Measurements from ENCODE around the gene SSX2IP.
"Not testable (repeated sequence)": the region's sequence is repeated elsewhere in the genome, so short reads cannot be mapped to it uniquely, and the experiment has no call there.

The SSX2IP gene

GRCh38 chr1:84613887-84614286 is 76.4 kb downstream of the SSX2IP start:
- H2AFZ ChIP-seq (ENCODE audit: low read depth, low read length), result no peak overlapping the region
- no peaks in the 10 kb centered on the region for H3K27me3 ChIP-seq (ENCODE audit: insufficient read depth, low read length)
- no peaks in the 10 kb centered on the region for H3K4me1 ChIP-seq (ENCODE audit: insufficient read depth, low read length)
- no peak overlapping the region for H3K4me3 ChIP-seq (ENCODE audit: low read length)
- H3K36me3 ChIP-seq (ENCODE audit: insufficient read depth, low read length), result no peaks in the 10 kb centered on the region
- H3K9me3 ChIP-seq (ENCODE audit: low read length), result peaks cover 10% of the 10 kb centered on the region

- Histone ChIP-seq H3K4me1 (ENCODE audit: insufficient read depth, low read length) (no peaks in the 10 kb centered on the region), H3K9me3 (ENCODE audit: low read length) (peaks cover 10% of the 10 kb centered on the region), H3K27me3 (ENCODE audit: insufficient read depth, low read length) (no peaks in the 10 kb centered on the region), H3K36me3 (ENCODE audit: insufficient read depth, low read length) (no peaks in the 10 kb centered on the region), H3K4me3 (ENCODE audit: low read length) (no peak overlapping the region), H2AFZ (ENCODE audit: low read depth, low read length) (no peak overlapping the region)
Observed at GRCh38 chr1:84613026-84613425, 77.2 kb downstream of the SSX2IP start.

- no peaks in the 10 kb centered on the region for H3K27me3 ChIP-seq (ENCODE audit: insufficient read depth, low read length)
- H3K4me1 ChIP-seq (ENCODE audit: insufficient read depth, low read length), result no peaks in the 10 kb centered on the region
- H2AFZ ChIP-seq (ENCODE audit: low read depth, low read length), result peak overlapping the region; percentile 85
- H3K4me3 ChIP-seq (ENCODE audit: low read length), result peak overlapping the region; percentile 17
- peaks cover 10% of the 10 kb centered on the region for H3K9me3 ChIP-seq (ENCODE audit: low read length)
- H3K36me3 ChIP-seq (ENCODE audit: insufficient read depth, low read length), result no peaks in the 10 kb centered on the region
Observed at GRCh38 chr1:84611796-84612195, 78.5 kb downstream of the SSX2IP start.

- H3K27me3 ChIP-seq (ENCODE audit: insufficient read depth, low read length), result no peaks in the 10 kb centered on the region
- H2AFZ ChIP-seq (ENCODE audit: low read depth, low read length), result no peak overlapping the region
- H3K4me3 ChIP-seq (ENCODE audit: low read length), result no peak overlapping the region
- peaks cover 9% of the 10 kb centered on the region for H3K9me3 ChIP-seq (ENCODE audit: low read length)
- H3K36me3 ChIP-seq (ENCODE audit: insufficient read depth, low read length), result no peaks in the 10 kb centered on the region
- no peaks in the 10 kb centered on the region for H3K4me1 ChIP-seq (ENCODE audit: insufficient read depth, low read length)
Observed at GRCh38 chr1:84611091-84611490, 79.2 kb downstream of the SSX2IP start.

GRCh38 chr1:84606977-84607376 is 83.3 kb downstream of the SSX2IP start:
- no peaks in the 10 kb centered on the region for H3K36me3 ChIP-seq (ENCODE audit: insufficient read depth, low read length)
- H3K9me3 ChIP-seq (ENCODE audit: low read length), result peaks cover 18% of the 10 kb centered on the region
- H3K4me3 ChIP-seq (ENCODE audit: low read length), result no peak overlapping the region

GRCh38 chr1:84605157-84605556 is 85.1 kb downstream of the SSX2IP start:
- H3K4me1 ChIP-seq (ENCODE audit: insufficient read depth, low read length), result no peaks in the 10 kb centered on the region
- no peak overlapping the region for H2AFZ ChIP-seq (ENCODE audit: low read depth, low read length)
- H3K27me3 ChIP-seq (ENCODE audit: insufficient read depth, low read length), result no peaks in the 10 kb centered on the region
- peaks cover 16% of the 10 kb centered on the region for H3K9me3 ChIP-seq (ENCODE audit: low read length)
- H3K36me3 ChIP-seq (ENCODE audit: insufficient read depth, low read length), result no peaks in the 10 kb centered on the region
- no peak overlapping the region for H3K4me3 ChIP-seq (ENCODE audit: low read length)

More at GRCh38 chr1:84606977-84607376, 83.3 kb downstream of the SSX2IP start:
- Histone ChIP-seq H2AFZ (ENCODE audit: low read depth, low read length) (no peak overlapping the region), H3K27me3 (ENCODE audit: insufficient read depth, low read length) (no peaks in the 10 kb centered on the region), H3K4me1 (ENCODE audit: insufficient read depth, low read length) (no peaks in the 10 kb centered on the region)

- H3K36me3 ChIP-seq (ENCODE audit: insufficient read depth, low read length), result no peaks in the 10 kb centered on the region
- no peak overlapping the region for H2AFZ ChIP-seq (ENCODE audit: low read depth, low read length)
- peaks cover 16% of the 10 kb centered on the region for H3K9me3 ChIP-seq (ENCODE audit: low read length)
- no peaks in the 10 kb centered on the region for H3K27me3 ChIP-seq (ENCODE audit: insufficient read depth, low read length)
- H3K4me3 ChIP-seq (ENCODE audit: low read length), result no peak overlapping the region
- no peaks in the 10 kb centered on the region for H3K4me1 ChIP-seq (ENCODE audit: insufficient read depth, low read length)
Observed at GRCh38 chr1:84603941-84604830, 86.1 kb downstream of the SSX2IP start.

GRCh38 chr1:84603223-84603622 is 87.0 kb downstream of the SSX2IP start:
- Histone ChIP-seq H3K9me3 (ENCODE audit: low read length) (peaks cover 16% of the 10 kb centered on the region), H3K4me1 (ENCODE audit: insufficient read depth, low read length) (no peaks in the 10 kb centered on the region), H2AFZ (ENCODE audit: low read depth, low read length) (no peak overlapping the region), H3K27me3 (ENCODE audit: insufficient read depth, low read length) (no peaks in the 10 kb centered on the region), H3K4me3 (ENCODE audit: low read length) (no peak overlapping the region), H3K36me3 (ENCODE audit: insufficient read depth, low read length) (no peaks in the 10 kb centered on the region)

GRCh38 chr1:84600796-84601195 is 89.5 kb downstream of the SSX2IP start:
- Histone ChIP-seq H3K9me3 (ENCODE audit: low read length) (peaks cover 13% of the 10 kb centered on the region), H3K36me3 (ENCODE audit: insufficient read depth, low read length) (no peaks in the 10 kb centered on the region), H3K4me1 (ENCODE audit: insufficient read depth, low read length) (no peaks in the 10 kb centered on the region), H2AFZ (ENCODE audit: low read depth, low read length) (no peak overlapping the region), H3K27me3 (ENCODE audit: insufficient read depth, low read length) (no peaks in the 10 kb centered on the region), H3K4me3 (ENCODE audit: low read length) (no peak overlapping the region)

GRCh38 chr1:84598846-84599741 is 91.2 kb downstream of the SSX2IP start:
- Histone ChIP-seq H3K9me3 (ENCODE audit: low read length) (peaks cover 5% of the 10 kb centered on the region), H3K4me3 (ENCODE audit: low read length) (no peak overlapping the region), H3K27me3 (ENCODE audit: insufficient read depth, low read length) (no peaks in the 10 kb centered on the region), H3K36me3 (ENCODE audit: insufficient read depth, low read length) (no peaks in the 10 kb centered on the region), H3K4me1 (ENCODE audit: insufficient read depth, low read length) (no peaks in the 10 kb centered on the region), H2AFZ (ENCODE audit: low read depth, low read length) (peak overlapping the region; percentile 36)

GRCh38 chr1:84598418-84598817 is 91.8 kb downstream of the SSX2IP start:
- Histone ChIP-seq H3K9me3 (ENCODE audit: low read length) (peaks cover 2% of the 10 kb centered on the region), H3K4me3 (ENCODE audit: low read length) (no peak overlapping the region), H2AFZ (ENCODE audit: low read depth, low read length) (peak overlapping the region; percentile 36), H3K27me3 (ENCODE audit: insufficient read depth, low read length) (no peaks in the 10 kb centered on the region), H3K4me1 (ENCODE audit: insufficient read depth, low read length) (no peaks in the 10 kb centered on the region), H3K36me3 (ENCODE audit: insufficient read depth, low read length) (no peaks in the 10 kb centered on the region)

GRCh38 chr1:84597011-84597410 is 93.2 kb downstream of the SSX2IP start:
- H3K9me3 ChIP-seq (ENCODE audit: low read length), result no peaks in the 10 kb centered on the region
- H3K36me3 ChIP-seq (ENCODE audit: insufficient read depth, low read length), result no peaks in the 10 kb centered on the region
- H3K27me3 ChIP-seq (ENCODE audit: insufficient read depth, low read length), result no peaks in the 10 kb centered on the region
- no peaks in the 10 kb centered on the region for H3K4me1 ChIP-seq (ENCODE audit: insufficient read depth, low read length)
- H3K4me3 ChIP-seq (ENCODE audit: low read length), result no peak overlapping the region
- no peak overlapping the region for H2AFZ ChIP-seq (ENCODE audit: low read depth, low read length)

- not testable (repeated sequence) for H3K4me3 ChIP-seq (ENCODE audit: low read length); H3K36me3 ChIP-seq (ENCODE audit: insufficient read depth, low read length); H3K27me3 ChIP-seq (ENCODE audit: insufficient read depth, low read length); H3K9me3 ChIP-seq (ENCODE audit: low read length); H3K4me1 ChIP-seq (ENCODE audit: insufficient read depth, low read length); H2AFZ ChIP-seq (ENCODE audit: low read depth, low read length)
Observed at GRCh38 chr1:84594959-84595358, 95.3 kb downstream of the SSX2IP start.
